ENCODE data around the gene CHD3.

CHD3 gene

GRCh38 chr17:7903154-7904103 is 14.8 kb downstream of the CHD3 start:
- TF ChIP-seq CTCF (IDR thresholded peaks at IDR 0.05; ENCODE audit: control extremely low read depth, extremely low read depth, low read depth, missing control alignments), result no peak
- ChIA-PET POLR2A (no interaction called here), CTCF (interaction anchor here (1.3 to 5.0 kb wide), 3 partner anchors 9 to 154 kb away, joined by 4 to 23 read pairs (median 16); no protein-coding TSS in a partner anchor)

GRCh38 chr17:7909089-7909488 is 20.5 kb downstream of the CHD3 start:
- TF ChIP-seq CTCF (IDR thresholded peaks at IDR 0.05; ENCODE audit: control extremely low read depth, extremely low read depth, low read depth, missing control alignments), result no peak
- CTCF ChIA-PET, result interaction anchor here (1.0 to 15.1 kb wide), 2 partner anchors 46 to 77 kb away, joined by 3 to 234 read pairs; no protein-coding TSS in a partner anchor
- POLR2A ChIA-PET, result no interaction called here
- DNase-seq (ENCODE audit: extremely low spot score), result no peak

More at GRCh38 chr17:7903154-7904103, 14.8 kb downstream of the CHD3 start:
- no peak for DNase-seq (ENCODE audit: extremely low spot score)

GRCh38 chr17:7910281-7910680 is 21.7 kb downstream of the CHD3 start:
- TF ChIP-seq CTCF (IDR thresholded peaks at IDR 0.05; ENCODE audit: control extremely low read depth, extremely low read depth, low read depth, missing control alignments), result no peak
- ChIA-PET CTCF (interaction anchor here (1.0 to 15.1 kb wide), 5 partner anchors 9 to 90 kb away, joined by 3 to 234 read pairs (median 10); no protein-coding TSS in a partner anchor), POLR2A (no interaction called here)
- DNase-seq (ENCODE audit: extremely low spot score), result no peak

GRCh38 chr17:7910711-7911110 is 22.1 kb downstream of the CHD3 start:
- ChIA-PET POLR2A (no interaction called here), CTCF (interaction anchor here (1.0 to 15.1 kb wide), 6 partner anchors 9 to 91 kb away, joined by 3 to 234 read pairs (median 8); no protein-coding TSS in a partner anchor)
- TF ChIP-seq CTCF (IDR thresholded peaks at IDR 0.05; ENCODE audit: control extremely low read depth, extremely low read depth, low read depth, missing control alignments), result no peak
- DNase-seq (ENCODE audit: extremely low spot score), result no peak

- no peak for TF ChIP-seq CTCF (IDR thresholded peaks at IDR 0.05; ENCODE audit: control extremely low read depth, extremely low read depth, low read depth, missing control alignments)
- ChIA-PET POLR2A (no interaction called here), CTCF (interaction anchor here (0.8 to 15.1 kb wide), 15 partner anchors 9 to 163 kb away, joined by 3 to 234 read pairs (median 6); no protein-coding TSS in a partner anchor)
- no peak for DNase-seq (ENCODE audit: extremely low spot score)
Observed at GRCh38 chr17:7911116-7911515, 22.5 kb downstream of the CHD3 start.

GRCh38 chr17:7912927-7913524 is 24.4 kb downstream of the CHD3 start:
- CTCF ChIA-PET, result interaction anchor here (0.7 to 15.1 kb wide), 31 partner anchors 10 to 169 kb away, joined by 3 to 234 read pairs (median 5); partner anchors contain the start of genes GUCY2D and TRAPPC1
- POLR2A ChIA-PET, result interaction anchor here (0.6 to 0.7 kb wide), 2 partner anchors 284 to 326 kb away, joined by 6 to 7 read pairs; no protein-coding TSS in a partner anchor
- peak; percentile 75 for DNase-seq (ENCODE audit: extremely low spot score)
- peak; percentile 70 for TF ChIP-seq CTCF (IDR thresholded peaks at IDR 0.05; ENCODE audit: control extremely low read depth, extremely low read depth, low read depth, missing control alignments)

Measured in GM10248 (cell line).